Inferior parietal cortex (tissue), 1 donor: ENCODE data around the gene GLE1.
A peak's percentile ranks its signal among the peaks of the same experiment; 100 is the strongest.
"Not testable (repeated sequence)": the region's sequence is repeated elsewhere in the genome, so short reads cannot be mapped to it uniquely, and the experiment has no call there.

ENCODE experiments used
- DNase-seq: peaks from one replicate; pipeline ENCODE4 v3.0.0-alpha.2; 2016; ENCODE audit errors: extremely low spot score

The GLE1 gene

DNA sequence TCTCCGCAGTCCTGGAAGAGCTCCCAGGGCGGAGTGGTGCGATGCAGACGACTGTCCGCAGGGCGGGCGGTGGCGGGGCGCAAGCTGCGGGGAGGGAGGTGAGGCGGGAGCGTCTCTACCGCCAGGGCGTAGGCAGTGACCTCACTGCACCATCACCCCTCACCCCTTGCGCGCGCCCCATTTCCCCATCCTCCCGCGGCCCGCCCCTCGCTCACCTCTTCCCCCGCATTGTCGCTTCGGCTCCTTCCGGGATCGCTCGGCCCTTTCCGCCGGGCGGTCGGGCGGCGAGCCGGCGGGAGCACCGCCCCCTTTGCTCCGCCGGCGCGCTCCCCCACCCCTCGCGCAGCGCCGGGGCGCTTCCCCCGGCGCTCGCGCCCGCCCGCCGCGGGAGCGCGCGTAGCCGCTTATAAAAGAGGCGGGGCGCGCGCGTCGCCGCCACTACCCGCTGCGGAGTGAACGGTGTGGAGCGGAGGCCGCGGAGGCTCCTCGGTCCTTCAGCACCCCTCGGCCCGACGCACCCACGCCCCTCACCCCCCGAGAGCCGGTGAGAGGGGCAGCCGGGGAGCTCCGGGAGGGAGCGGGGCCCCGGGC, 47.7 kb downstream of the GLE1 start, which contains the start of gene SPTAN1:
Gene SPTAN1 (plus strand): TSS at position 435 of the 591 bp plus-strand sequence. CDS start 14,154 bp downstream, outside the sequence.
- peak; percentile 91 for DNase-seq

DNA sequence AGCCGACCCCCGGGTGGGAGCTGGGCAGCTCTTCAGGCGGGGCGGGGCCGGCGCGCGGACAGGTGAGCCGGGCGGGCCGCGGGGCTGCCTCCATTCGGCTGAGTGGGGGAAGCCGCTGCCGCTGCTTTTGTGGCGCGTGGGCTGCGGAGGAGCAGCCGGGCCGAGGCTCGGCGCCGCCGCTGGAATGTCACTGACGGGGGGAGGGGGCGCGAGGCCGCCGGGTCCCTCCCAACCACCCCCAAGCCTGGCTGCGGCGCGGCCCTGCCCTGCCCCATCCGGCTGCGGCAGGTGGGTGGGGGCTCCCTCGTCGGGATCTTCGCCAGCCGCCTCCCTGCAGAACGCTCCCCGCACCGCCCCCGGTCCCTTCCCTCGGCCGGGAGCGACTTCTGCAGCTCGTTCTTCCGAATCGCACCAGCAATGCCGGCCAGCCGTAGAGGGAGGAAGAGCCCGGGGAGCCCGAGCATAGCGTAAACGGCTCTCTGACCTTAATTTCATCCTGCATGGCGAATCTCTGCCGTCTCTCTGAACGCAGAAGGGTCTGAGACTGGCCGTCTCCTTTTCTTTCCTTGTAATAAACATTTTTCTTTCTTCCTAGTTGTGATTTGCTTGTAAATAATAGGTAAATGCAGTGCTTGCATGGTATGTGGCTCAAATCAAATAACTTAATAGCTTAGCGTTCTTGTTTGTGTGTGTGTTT, 48.4 kb downstream of the GLE1 start:
- peak; percentile 43 for DNase-seq

DNA sequence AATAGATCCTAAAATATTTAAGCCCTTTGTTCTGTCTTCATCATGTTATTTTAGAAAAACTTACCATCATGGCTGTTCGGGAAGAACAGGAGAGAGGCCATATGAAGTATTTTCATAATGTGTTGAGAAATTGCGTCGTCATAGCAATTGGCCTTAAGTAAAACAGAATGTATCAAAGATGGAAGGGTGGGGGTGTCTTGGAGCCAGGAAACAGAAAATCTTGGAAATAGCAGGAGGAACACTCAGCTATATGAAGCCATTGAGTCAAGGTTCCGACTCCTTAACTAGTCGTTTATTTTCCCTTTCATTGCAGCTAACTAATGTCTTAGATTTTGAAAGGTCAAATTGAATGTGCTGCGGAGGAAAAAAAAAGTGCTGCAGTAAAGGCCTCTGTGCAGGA, 49.2 kb downstream of the GLE1 start:
- DNase-seq, result peak; percentile 36

DNA sequence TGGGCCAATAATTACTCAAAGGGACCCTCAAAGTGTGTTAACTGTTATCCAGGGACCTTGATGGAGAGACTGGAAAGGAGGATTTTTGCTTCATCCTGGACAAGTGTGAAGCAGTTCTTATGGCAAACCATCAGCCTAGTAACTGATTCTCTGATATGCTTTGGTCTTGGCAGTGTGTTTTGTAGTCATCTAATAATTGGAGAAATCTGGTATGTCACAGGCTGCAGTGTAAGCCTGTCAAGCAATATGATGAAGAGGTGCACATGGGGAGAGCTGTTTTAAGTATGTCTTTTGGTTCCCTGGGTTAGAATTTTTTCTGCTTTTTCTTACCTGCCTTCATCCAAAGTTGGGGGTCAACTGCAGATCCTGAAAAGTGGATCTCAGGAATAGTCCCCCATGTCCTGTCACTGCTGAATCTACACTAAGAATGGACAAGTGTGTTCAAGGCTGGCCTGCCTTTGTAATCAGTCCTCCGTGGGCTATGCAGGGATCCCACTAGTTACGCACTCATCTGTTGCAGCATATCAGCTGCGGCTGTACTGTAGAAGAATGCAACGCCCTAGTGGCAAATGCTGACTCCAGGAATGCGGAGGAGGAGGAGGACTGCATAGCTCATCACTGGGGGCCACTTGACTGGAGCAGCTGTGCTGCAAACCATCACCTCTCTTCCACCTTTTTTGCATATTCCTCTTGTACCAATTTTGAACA, 49.8 kb downstream of the GLE1 start:
- peak; percentile 47 for DNase-seq

DNA sequence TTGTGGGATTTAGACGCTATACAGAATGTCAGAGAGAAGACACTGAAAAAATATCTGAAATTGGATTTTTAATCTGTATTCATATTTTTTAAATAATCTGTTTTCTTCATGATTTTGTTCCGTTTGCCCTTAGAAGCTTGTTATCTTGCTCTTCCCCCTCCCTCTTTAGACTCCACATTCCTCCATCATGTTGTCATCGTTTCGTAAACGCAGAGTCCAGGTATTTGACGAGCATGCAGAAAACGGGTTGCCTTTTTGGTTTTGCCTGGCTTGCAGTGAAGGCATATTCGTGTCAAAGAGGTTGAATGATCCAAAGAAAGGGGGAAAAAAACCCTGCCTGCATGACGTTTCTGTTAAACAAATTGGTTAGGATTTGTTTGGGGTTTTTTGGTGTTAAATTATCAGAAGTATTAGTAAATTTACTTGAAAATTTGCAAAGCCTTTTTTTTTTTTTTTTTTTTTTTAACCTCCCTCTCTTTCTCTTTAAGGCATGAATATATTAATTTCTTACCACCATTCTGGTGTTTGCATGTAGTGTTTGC, 50.7 kb downstream of the GLE1 start:
- no peak for DNase-seq

DNA sequence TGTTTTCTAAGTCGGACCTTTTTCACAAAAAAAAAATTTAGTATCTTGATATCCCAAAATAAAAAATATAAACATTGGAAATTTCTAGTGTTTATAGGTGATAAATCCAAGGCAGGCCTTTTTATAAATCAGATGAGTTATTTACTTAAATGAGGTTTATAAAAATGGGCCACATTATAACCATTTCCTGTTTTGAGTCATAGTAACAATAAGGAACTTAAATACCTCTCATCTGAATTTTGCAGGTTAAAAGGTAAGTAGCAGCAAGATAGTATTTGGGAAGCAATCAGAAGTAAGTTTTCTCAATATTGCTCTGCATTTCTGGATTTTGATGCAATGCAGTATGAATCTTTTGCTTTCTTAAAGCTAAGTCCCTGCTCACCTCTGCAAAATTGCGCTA, 51.8 kb downstream of the GLE1 start:
- no peak for DNase-seq

DNA sequence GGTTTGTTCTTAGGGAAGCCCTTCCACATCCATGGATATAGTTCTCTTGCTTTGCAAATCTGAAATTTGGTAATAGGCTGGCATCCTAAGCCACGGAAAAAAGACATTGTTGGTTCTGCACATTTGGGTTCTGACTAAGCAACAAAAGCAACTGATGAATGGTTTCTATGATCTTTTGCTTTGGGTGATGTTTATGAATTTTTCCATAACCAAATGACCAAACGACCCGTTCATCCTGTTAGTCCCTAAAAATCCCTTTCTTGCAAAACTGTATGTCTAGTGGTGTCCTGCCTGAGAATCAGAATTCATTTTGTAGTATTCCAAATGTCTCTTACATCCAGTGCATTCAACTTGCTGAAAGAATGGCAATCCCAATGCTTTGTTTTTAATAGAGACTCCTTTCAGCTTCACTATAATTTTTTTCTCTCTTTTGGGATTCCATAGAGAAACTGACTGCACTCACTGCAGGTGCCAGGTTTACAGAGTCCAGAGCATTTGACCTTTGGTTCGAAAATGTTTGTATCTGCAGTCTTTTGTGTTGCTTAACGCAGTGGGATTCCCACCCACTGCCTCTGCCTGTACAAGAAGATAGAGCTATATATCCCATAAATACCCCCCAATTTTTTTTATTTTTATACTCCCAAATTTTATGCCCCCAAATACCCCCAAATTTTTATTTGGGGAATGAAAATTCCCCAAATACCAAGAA, 52.6 kb downstream of the GLE1 start:
- no peak for DNase-seq

DNA sequence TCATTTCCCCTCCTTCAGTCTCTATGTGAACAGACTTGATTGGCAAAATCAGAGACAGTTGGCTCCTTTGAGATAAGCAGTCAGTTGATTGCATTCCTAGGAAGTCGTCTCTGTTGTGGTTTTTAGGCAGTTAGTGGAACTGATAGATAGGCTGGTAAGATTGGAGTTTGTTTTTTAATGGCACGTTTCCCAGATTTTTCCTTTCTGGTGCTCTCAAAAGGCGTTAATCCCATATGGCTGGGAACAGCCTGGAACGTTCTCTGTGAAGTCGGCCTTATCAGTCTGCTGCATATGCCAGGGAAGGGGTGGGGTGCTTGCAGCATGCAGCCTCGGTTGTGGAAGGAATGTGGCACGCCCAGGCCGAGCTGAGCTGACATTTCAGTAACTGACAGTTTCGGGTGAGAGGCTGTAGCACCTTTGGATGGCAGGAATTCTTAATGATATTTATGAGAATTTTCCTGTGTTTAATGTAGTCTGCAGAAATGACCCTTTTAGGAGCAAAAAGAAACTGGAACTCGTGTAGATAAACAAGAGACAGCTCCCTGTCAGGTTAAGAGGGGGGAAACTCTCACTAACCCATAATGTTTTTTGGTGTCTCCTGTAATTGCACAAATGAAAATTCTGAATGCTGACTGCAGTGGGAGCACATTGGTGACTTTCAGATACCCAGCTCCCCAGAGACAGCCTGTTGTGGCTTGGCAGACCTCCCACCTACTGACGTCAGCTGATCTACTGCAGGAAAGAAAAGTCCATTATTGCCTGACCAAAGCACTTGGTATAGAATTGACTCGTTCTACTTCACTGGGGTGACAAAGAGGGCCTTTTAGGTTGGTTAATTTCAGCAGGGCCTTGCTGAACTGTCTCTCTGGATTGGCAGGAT, 54.2 kb downstream of the GLE1 start:
- DNase-seq, result peak; percentile 91

DNA sequence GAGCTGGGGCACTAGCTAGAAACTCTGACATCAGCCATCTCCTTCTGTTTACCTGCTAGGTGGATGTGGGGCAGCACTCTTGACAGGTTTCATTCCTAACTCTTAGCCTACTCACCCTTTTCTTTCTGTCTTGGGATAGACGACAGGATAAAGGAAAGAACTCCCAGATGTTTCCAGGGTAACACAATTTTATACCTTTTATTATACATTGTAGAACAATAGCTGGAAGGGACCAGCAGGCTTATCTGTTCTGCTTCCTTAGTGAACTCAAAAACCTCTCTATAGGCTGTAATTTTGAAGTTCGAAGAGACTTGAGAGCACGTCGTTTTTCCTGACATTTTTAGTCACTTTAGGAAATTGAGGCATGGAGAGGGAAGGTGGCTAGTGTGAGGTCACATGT, 61.1 kb downstream of the GLE1 start:
- no peak for DNase-seq

DNA sequence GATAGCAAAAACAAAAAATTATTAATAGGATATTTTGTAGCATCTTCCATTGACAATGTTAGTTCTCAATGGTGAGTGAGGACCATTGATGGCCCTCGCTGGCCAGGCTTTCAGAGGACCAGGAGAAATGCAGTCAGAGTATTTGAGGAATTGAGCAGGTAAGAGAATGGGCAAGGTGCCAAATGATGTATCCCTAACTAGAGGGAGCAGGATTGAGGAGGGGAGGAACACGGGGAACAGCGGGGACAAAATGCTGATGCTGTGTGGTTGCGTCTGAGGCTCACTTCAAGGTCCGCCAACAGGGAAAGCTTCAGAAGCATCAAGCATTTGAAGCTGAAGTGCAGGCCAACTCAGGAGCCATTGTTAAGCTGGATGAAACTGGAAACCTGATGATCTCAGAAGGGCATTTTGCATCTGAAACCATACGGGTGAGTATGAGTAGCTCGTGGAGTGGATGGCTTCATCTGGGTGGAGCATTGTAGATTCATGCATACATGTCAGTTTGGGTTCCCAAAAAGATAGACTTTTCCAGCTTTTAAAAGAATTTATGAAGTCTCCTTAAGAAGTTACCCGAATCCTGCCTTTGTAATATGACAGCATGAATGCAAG, 64.1 kb downstream of the GLE1 start:
- DNase-seq, result no peak

DNA sequence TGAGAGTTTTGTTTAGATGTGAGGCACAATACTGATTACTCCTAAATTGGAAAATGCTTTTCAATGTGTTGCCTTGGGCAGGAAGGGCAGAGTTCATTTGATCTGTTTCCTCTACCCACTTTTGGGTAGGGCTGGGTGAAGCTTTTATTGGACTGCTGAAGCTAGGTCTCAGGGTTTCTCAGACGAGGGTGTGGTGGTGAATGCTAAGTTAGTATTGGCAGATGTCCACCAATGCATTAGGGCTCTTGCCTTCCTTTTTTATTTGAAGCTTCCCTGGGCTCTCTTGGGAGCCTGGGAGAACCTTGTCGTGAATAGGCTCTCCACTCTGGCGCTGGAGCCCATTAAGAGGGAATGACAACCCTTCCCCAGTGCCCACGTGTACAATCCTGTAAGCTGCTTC, 71.0 kb downstream of the GLE1 start:
- peak; percentile 39 for DNase-seq

DNA sequence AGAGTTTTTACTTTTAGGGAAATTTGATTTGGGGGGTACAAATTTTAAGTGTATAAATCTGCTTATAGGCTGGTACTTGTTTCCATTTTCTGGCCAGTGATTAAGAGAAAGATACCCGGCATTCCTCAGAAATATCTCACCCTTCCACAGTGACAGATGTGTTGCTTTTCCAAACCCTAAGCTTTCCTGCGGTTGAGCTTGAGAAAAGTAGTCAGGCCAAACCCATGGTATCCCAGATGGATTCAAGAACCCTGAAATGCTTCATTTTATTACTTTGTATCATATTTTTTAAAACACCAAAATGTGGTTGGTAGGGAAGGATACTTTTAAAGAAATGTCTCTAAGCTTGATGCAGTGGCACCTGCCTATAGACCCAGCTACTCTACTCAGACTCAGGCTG, 71.4 kb downstream of the GLE1 start:
- DNase-seq, result no peak

DNA sequence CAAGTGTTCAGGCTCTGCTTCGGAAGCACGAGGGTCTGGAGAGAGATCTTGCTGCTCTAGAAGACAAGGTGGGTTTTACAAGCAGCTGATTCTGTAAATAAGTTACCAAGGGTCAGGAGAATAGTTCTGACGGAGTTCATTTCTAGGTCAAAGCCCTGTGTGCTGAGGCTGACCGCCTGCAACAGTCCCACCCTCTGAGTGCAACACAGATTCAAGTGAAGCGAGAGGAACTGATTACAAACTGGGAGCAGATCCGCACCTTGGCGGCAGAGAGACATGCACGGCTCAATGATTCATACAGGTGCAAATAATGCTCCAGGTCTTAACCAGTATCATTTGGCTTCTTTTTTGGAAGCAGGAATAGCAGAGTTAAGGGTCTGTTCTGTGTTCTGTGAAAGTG, 72.7 kb downstream of the GLE1 start:
- no peak for DNase-seq

DNA sequence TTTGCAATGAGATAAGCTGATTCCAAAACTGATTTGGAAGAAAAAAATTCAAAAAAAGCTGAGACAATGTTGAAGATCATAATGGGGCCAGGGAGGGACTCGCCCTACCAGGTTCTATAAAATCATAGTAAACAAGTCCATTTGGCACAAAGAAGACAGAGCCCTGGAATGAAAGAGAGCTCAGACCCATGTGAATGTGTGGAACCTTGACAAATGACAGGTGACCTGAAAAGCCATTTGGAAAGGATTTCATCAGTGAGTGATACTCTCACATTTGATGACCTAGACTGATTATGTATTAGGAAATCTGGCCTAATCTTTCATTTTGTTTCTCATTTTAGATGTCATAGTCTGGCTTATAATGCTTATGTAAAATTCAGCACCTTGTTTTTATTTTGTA, 74.7 kb downstream of the GLE1 start:
- DNase-seq, result no peak

DNA sequence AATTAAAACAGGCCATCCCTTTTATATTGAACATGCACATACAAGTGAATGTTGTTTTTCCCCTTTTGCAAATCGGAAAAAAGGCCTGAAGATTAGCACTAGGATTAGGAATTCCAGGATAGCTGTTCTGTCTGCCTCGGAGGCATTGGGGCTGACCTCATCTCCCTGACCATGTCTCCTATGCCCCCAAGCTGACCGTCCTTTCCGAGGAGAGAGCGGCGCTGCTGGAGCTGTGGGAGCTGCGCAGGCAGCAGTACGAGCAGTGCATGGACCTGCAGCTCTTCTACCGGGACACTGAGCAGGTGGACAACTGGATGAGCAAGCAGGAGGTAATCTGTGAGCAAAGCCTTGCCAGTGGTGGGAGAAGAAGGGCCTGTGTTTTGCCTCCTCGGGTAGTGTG, 76.2 kb downstream of the GLE1 start:
- DNase-seq, result no peak

DNA sequence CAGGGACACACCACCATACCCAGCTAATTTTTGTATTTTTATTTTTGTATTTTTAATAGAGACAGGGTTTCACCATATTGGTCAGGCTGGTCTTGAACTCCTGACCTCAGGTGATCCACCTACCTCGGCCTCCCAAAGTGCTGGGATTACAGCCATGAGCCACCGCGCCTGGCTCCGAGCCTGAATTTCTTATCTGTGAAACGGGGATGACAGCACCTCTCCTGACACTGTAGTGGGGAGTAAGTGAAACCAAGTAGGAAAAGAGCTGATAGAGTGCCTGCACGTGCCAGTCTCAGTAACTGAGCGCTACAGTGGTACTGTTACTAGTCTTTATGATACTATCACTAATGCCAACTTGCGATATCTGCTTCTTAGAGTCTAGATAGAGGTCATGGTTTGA, 80.6 kb downstream of the GLE1 start:
- not testable (repeated sequence) for DNase-seq

DNA sequence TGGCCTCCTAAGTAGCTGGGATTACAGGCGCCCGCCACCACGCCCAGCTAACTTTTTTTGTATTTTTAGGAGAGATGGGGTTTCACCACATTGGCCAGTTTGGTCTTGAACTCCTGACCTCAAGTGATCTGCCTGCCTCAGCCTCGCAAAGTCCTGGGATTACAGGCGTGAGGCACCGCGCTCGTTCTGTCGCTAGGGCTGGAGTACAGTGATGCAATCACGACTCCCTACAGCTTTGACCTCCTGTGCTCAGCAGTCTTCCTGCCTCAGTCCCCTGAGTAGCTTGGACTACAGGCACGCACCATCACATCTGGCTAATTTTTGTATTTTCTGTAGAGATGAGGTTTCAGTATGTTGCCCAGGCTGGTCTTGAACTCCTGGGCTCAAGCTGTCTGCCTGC, 82.4 kb downstream of the GLE1 start:
- DNase-seq, result not testable (repeated sequence)

DNA sequence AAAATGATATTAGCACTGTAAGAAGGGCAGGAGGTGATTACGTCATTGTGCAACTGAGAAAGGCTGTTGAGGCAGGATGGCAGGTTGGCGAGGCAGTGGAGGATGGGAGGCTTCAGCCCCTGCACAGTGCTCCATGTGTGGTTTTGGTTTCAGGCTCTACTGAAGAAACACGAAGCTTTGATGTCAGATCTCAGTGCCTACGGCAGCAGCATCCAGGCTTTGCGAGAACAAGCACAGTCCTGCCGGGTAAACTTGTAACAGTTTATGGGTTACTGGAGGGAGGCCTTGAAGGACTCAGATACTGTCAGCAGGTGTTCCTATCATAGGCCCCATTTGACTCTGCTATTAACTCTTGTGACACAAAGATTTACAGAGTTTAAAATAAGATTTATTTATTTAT, 82.9 kb downstream of the GLE1 start:
- no peak for DNase-seq

DNA sequence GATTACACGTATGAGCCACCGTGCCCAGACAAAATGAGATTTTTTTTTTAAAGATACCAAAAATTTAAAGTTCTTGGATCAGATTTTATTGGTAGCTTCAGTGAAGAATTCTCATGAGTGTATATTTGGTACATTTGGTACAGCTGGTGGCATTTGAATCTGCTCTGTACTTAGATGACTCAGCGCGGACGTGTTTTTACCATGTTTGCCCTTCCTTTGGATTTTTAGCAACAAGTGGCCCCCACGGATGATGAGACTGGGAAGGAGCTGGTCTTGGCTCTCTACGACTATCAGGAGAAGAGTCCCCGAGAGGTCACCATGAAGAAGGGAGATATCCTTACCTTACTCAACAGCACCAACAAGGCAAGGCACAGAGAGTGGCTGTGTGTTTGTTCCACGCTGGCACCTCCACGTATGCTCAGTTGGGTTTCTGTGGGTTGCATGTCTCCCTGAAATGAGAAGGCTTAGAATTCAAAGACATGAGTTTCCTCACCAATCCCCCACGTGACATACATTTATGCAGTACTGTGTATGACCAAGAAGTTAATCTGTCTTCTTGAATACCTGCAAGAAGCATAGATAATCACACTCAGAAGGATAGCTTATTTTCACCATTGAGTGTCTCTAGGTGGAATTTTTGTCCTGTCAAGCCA, 84.2 kb downstream of the GLE1 start:
- no peak for DNase-seq
